HCT116 (cell line): ENCODE results near the gene PTPRJ. TPM values are rescaled to one million over a fixed set of nuclear protein-coding genes. Genes with fewer than 3 reads are reported as not detected.

Source experiments
- ATF3 ChIP-seq: IDR thresholded peaks from 2 replicates; pipeline ENCODE4 v1.6.1; 2012
- CBX3 ChIP-seq: IDR thresholded peaks from 2 replicates; pipeline ENCODE4 v1.6.1; 2012; ENCODE audit warnings: low read depth
- CEBPB ChIP-seq: IDR thresholded peaks from 2 replicates; pipeline ENCODE4 v1.6.1; 2012; ENCODE audit warnings: low read depth
- CTCF ChIP-seq, 3 experiments: fragments of 200-600 bp in 1 of 3; sonication (generic) in 1 of 3; IDR thresholded peaks in 2 of 3; conservative IDR thresholded peaks in 1 of 3; 2 replicates each; pipeline ENCODE4 v1.5.1; 2012 to 2017; ENCODE audit warnings: low read depth in 2 of 3, low read length in 2 of 3, antibody characterized with exemption in 1 of 3, borderline replicate concordance in 1 of 3, control low read depth in 1 of 3, mild to moderate bottlenecking in 1 of 3, mixed read lengths in 1 of 3, mixed run types in 1 of 3, moderate library complexity in 1 of 3; ENCODE audit not compliant: insufficient read depth in 1 of 3
- EGR1 ChIP-seq: IDR thresholded peaks from 2 replicates; pipeline ENCODE4 v1.6.1; 2012; ENCODE audit warnings: low read depth
- EZH2 ChIP-seq: fragments of 200-600 bp; sonication (generic); IDR thresholded peaks from 2 replicates; pipeline ENCODE4 v1.6.1; 2017; ENCODE audit warnings: antibody characterized with exemption, mixed run types
- JUND ChIP-seq: IDR thresholded peaks from 2 replicates; pipeline ENCODE4 v1.6.1; 2012
- POLR2AphosphoS5 ChIP-seq: IDR thresholded peaks from 2 replicates; pipeline ENCODE4 v1.6.1; 2011; ENCODE audit warnings: mild to moderate bottlenecking, low read depth, low read length, moderate library complexity
- REST ChIP-seq: IDR thresholded peaks from 2 replicates; pipeline ENCODE4 v1.6.1; 2012; ENCODE audit warnings: low read depth
- SIN3A ChIP-seq: IDR thresholded peaks from 2 replicates; pipeline ENCODE4 v1.6.1; 2012; ENCODE audit warnings: low read depth
- SP1 ChIP-seq: IDR thresholded peaks from 2 replicates; pipeline ENCODE4 v1.6.1; 2012; ENCODE audit warnings: low read depth
- YY1 ChIP-seq: IDR thresholded peaks from 2 replicates; pipeline ENCODE4 v1.6.1; 2011; ENCODE audit warnings: low read length, low read depth, moderate library complexity, mild to moderate bottlenecking; ENCODE audit not compliant: insufficient replicate concordance; ENCODE audit errors: extremely low read depth
- ZFX ChIP-seq: fragments of 450-650 bp; IDR thresholded peaks from 2 replicates; pipeline ENCODE4 v1.6.1; 2017
- total RNA-seq: library from RNA; stranded (reverse); gene quantifications from one replicate; pipeline ENCODE4 v1.2.1, GENCODE V29; 2021; ENCODE audit not compliant: unreplicated experiment

PTPRJ gene
- total RNA-seq, 1 experiment from 2014 or later = 19.1 TPM

- TF ChIP-seq REST (no peak), ZFX (no peak), CEBPB (no peak), YY1 (no peak), EGR1 (no peak), SIN3A (no peak), EZH2 (no peak), JUND (no peak), CBX3 (no peak), CTCF (IDR thresholded peaks at IDR 0.05 in 2 of 3, conservative IDR thresholded peaks at IDR 0.05 in 1 of 3; ENCODE audit: borderline replicate concordance in 1 of 3, insufficient read depth in 1 of 3, low read depth in 2 of 3, low read length in 2 of 3) (no peak), POLR2AphosphoS5 (no peak), SP1 (no peak), ATF3 (no peak)
These were observed 36.4 kb upstream of the PTPRJ start (continued) for GRCh38 chr11:47943721-47944586.
